Activated T-cell treated with anti-CD3 and anti-CD28 coated beads, Interleukin-2, amount 50 U/mL, for 1 hour (primary cell): Measurements from ENCODE around the gene GJB3.
"Not testable (repeated sequence)": the region's sequence is repeated elsewhere in the genome, so short reads cannot be mapped to it uniquely, and the experiment has no call there.

ENCODE experiments used
- DNase-seq: peaks from one replicate; pipeline ENCODE4 v3.0.0-alpha.2; 2020

Gene GJB3

DNA sequence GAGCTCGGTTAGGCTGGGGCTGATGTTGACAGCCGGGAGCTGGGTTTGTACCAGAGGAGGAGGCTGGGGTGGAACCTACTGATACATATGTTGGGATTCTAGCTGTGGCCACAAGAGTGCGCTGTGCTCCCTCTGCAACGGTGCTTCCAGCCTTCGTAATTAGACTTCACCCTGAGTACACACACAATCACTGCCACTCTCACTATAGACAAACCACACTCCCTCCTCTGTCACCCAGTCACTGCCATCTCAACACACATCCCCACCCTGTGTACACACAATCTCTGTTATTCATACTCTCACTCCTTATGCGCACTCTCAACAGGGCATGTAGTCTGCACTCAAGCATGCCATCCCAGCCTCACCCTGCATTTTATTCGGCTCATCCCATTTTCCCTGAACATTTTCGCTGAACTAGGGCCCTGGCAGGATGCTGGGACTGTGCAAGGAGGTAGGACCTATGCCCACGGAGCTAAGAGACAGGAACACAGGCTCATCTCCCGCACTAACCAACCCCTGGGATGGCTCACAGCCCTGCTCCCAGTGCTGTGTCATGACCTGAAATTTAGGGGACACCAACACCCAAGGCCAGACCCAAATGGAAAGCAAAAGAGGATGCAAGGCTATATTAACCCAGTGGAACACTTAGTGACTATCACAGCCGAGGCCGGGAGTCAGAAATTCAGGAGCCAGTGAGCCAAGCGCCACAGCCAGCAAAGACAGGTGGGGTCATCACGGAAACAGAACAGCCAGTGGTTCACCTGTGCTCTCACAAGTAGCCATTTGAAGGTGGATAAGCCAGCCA, 5.7 kb downstream of the GJB3 start:
- peak; percentile 60 for DNase-seq

DNA sequence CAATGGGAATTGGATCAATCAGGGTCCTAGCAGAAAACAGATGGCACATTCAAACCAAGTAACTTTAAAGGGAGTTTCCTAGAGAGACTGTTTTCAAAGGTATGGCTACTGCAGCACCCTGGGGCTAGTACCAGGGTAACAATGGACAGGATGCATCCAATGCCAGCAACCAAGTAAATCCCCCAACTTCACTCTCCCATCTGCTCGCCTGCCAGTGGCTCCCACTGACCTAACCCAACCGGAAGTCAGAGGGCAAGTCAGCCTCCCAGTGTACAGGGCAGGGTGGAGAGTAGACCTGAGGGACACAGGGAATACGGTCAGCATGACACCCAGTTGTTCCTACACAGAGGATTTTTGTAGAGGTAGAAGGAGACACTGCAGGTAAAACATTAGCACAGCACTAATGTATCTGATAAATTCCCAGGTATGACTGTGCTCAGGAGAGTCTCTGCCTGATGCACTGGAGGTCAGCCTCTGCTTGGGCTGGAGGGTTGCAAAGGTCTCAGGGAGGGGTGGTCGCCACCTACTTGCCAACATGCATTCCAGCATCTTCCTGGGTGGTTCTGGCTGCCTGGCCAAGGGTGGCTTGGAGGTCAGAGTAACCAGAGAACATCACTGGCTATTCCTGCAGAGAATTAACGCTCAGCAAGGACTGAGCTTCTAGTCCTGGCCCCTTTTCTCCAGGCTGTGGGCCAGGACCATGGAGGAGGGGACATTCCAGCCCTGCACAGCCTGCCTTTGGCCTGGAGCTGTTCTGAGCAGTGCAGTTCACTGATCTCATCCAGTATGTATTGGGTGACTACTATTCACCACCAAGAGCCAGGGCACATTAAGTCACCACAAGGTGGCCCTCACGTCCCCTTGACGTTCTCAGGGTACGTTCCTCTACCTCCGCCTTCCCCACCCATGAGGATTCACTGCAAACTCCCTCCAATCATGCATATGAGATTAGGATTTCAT, 6.7 kb downstream of the GJB3 start:
- DNase-seq = no peak

DNA sequence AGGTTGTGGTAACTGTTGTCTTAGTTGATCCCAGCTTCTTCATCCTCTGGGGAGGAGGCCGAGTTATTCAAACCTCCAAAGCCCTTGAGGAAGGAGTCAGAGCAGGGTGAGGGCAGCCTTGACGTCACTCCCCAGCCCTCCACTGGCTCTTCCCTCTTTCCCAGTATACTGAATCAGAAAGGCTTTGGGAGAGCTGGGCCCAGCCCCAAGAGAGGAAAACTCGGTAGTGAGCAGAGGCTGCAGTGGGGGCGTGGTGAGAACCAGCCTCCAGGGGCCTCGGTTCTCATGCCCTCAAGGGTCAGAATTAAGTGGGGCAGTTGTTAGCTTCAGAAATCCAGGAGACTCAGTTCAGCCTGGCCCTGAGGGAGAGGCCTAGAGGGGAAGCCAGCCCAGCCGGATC, 10.0 kb downstream of the GJB3 start:
- DNase-seq = no peak

DNA sequence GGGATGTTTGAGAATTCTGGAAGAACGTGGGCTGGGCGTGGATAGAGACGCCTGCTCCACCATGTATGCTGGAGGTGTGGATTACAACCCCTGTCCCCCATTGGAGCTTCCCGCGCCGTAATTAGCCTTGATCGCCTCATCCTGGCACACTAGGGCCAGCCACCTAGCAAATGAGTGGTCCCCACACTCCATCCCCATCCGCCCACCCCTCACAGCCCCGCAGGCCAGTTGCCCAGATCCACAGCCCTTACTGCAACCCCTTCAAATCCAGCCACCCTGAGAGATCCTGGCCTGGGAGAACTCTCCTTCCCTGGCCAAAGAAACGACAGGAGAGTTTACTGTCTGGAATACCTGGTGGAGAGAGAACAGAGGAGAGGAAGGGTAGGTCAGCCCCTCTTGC, 11.4 kb downstream of the GJB3 start:
- no peak for DNase-seq

DNA sequence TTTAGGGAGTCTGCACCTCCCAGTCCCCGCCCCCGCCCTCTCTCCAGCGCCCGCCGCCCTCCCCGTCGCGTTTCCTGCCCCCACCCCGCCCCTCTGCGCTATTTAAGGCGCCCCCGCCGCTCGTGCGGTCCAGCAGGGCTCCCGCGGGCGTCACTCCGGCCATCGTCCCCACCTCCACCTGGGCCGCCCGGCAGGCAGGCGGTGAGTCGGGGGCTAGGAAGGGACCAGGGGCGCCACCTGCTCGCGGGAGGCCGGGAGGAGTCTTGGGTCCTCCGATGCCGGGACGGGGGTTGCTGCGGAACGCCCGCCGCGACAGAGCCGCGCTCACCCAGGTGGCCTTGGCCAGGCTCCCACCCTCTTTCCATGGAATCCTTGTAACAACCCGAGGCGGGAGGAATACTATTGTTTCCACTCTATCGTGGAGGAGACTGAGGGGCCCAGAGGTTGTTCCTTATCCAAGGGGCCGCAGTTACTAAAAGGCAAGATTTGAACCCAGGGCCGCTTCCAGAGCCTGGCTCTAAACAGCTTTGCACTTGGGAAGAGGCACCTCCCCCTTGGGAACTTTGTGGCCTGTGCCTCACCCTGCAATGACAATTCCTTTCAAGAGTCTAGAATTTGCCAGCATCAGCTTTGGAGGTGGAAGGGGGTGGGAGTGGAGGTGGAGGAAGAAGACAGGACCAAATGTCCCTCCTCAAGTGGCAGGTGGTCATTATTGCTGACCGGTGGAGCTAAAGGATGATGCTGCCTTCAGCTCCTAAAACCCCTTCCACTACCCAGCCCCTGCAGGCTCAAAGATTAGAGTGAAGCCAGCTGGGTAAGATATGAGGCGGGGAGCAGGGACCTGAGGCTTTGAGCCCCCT, 12.1 kb downstream of the GJB3 start, which contains the start of gene GJA4:
TSS of gene GJA4 (plus strand) at position 132 of the 860 bp plus-strand sequence. CDS start 1,215 bp downstream, outside the sequence.
- no peak for DNase-seq

DNA sequence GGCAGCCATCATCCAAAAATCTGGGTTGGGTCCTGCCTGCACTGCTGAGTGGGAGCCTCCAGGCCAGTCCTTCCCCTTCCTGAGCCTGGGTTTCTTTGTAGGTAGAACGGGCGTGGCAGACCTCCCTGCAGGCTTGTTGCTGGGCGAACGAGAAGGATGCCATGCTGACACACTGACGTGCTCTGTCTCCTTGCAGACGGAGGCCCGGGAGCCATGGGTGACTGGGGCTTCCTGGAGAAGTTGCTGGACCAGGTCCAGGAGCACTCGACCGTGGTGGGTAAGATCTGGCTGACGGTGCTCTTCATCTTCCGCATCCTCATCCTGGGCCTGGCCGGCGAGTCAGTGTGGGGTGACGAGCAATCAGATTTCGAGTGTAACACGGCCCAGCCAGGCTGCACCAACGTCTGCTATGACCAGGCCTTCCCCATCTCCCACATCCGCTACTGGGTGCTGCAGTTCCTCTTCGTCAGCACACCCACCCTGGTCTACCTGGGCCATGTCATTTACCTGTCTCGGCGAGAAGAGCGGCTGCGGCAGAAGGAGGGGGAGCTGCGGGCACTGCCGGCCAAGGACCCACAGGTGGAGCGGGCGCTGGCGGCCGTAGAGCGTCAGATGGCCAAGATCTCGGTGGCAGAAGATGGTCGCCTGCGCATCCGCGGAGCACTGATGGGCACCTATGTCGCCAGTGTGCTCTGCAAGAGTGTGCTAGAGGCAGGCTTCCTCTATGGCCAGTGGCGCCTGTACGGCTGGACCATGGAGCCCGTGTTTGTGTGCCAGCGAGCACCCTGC, 13.2 kb downstream of the GJB3 start:
- no peak for DNase-seq

DNA sequence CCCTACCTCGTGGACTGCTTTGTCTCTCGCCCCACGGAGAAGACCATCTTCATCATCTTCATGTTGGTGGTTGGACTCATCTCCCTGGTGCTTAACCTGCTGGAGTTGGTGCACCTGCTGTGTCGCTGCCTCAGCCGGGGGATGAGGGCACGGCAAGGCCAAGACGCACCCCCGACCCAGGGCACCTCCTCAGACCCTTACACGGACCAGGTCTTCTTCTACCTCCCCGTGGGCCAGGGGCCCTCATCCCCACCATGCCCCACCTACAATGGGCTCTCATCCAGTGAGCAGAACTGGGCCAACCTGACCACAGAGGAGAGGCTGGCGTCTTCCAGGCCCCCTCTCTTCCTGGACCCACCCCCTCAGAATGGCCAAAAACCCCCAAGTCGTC, 13.8 kb downstream of the GJB3 start:
- DNase-seq = no peak

DNA sequence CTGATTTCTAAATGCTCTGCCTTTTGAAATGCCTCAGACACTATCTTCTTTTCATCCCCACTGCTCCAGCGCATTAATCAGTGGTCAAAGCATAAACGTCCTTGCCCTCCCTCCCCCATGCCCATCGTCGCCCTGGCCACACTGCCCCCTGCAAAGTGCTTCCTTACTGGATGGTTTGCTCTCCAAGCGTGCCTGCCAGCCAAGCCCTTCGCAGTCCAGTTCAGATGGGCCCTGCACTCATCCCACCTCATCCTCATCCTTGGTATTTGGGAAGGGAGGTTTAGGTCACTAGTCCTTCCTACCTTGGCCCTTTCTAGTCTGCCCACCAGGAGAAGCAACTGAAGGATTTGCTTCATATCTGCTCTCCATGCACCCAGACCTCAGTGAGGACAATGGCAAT, 14.9 kb downstream of the GJB3 start:
- DNase-seq = no peak

DNA sequence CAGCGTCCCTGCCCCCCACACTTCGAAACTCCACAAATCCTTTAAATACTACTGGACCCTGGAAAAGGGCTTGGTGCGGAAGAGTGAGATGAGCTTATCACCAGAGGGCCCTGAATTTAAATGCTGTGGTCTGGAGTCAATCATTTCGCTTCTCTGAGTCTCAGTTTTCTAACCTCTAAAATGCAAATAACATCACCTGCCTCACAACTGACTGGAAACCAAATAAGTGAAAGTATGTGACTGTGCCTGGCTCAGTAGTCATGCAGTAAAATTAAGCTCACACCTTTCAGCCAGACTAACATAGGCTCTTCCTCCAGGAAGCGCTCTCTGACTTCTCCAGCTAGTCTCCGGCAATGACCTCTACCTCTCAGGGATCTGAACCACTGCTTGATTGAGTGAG, 16.0 kb downstream of the GJB3 start:
- DNase-seq = no peak

DNA sequence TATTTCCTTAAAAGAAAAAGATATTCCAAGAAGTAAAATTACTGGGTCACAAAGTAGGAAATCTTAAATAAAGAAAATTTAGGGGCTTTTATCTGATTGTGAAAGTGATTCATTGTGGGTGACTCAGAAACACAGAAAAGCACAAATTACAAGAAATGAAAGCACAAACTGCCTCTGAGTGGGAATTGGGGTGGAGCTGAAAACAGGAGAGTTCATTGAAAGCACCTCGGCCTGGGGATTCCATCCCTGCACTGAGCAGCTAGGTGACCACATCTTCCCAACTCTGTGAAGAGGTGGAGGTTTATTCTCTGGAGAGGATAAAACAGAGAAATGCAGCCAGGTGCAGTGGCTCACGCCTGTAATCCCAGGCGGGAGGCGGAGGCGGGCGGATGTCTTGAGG, 19.2 kb downstream of the GJB3 start:
- no peak for DNase-seq

DNA sequence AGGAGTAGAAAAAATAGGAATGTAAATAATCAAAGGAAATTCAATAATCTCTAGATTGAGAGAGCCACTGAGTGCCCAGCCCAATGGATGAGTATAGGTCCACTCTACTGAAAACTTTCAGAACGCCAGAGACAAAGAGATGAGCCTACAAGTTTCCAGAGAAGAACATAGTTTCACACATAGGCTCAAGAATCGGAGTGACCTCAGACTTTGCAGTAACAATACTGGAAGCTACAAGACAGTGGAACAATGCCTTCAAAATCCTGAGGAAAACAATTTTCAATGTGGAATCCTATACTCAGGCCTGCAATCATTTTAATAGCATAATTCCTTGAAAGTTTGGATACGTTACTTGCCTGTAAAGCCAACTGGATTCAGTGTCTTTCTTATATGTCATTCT, 22.8 kb downstream of the GJB3 start:
- DNase-seq = no peak

DNA sequence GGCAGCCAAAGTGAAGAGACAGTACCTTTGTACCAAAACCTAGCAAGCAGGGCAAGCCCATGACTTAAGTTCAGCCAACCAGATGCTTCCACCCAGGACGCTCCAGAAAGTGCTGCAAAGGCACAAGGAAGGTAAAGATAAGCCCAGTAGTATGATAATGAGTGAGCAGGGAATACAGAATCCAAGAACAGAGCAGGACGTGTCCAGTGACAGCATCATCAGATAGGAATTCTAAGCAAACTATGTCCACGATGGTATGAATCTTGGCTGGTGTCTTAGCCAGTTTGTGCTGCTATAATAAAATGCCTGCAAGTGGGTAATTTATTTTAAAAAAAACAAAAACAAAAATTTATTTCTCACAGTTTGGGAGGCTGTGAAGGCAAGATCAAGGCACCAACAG, 25.4 kb downstream of the GJB3 start:
- no peak for DNase-seq

DNA sequence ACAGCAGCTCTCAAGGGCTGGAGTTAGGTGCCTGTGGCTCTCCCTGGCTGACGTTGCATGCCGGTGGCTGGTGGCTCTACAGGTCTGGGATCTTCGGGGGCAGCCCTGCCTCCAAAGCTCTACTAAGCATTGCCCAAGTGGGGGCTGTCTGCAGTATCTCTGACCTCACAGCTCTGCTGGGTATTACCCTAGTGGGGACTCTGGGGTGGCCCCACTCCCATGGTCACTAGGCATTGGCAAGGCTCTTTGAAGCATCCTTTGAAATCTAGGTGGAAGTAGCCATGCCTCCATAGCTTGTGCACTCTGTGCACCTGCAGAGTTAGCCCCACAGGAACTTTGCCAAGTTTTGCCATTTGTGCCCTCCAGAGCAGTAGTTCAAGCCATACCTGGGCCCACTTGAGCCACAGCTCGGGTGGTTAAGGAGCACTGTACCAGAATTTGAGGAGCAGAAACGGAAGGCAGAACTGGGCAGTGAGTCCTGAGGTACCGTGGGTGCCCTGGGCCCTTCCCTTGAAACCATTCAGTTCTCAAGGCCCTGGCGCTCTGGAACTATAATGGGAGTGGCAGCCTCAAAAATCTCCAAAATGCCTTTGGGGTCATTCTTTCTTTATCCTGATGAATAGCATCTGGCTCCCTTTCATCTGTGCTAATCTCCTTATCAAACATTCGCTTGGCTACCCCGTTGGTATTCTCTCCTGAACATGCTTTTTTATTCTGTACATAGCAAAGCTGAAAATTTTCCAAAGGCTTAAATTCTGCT, 27.2 kb downstream of the GJB3 start:
- DNase-seq = no peak

DNA sequence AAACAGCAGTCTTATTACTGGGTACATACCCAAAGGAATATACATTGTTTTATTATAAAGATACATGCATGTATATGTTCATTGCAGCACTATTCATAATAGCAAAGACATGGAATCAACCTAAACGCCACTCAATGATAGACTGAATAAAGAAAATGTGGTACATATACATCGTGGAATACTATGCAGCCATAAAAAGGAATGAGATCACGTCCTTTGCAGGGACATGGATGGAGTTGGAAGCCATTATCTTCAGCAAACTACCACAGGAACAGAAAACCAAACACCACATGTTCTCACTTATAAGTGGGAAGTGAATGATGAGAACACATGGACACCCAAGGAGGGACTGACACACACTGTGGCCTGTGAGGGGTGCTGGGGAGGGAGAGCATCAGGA, 29.8 kb downstream of the GJB3 start:
- DNase-seq = not testable (repeated sequence)

DNA sequence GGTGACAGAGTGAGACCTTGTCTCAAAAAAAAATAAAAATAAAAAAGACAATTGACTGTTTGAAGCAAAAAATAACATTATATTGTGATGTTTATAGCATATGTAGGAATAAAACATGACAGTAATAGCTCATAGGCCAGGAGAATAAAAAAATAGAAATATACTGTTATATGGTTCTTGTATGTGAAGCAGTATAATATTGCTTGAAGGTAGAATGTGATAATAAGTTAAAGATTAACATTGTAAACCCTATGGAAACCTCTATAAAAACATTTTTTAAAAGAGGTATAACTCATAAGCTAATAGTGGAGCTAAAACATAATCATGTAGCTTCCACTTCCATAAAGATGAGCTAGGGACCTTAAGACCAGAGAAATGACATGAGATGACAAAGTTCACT, 35.3 kb downstream of the GJB3 start:
- DNase-seq = no peak

DNA sequence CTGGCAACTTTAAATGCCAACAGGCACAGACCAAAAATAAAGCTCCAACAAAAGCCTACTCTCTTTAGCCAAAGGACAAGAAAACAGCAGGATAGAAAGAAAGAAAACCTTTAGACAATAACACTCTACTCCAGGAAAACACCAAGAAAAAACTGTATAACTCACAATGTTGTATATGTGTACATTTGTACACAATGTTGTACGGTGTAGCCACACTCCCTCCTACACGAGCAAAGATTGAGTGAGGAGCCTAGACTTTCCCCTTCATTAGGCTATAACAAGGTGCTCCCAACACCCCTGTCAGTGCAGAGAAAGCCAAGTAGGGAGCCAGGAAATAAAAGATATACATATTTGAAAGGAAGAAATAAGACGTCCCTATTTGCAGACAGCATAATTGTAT, 35.8 kb downstream of the GJB3 start:
- DNase-seq = no peak

DNA sequence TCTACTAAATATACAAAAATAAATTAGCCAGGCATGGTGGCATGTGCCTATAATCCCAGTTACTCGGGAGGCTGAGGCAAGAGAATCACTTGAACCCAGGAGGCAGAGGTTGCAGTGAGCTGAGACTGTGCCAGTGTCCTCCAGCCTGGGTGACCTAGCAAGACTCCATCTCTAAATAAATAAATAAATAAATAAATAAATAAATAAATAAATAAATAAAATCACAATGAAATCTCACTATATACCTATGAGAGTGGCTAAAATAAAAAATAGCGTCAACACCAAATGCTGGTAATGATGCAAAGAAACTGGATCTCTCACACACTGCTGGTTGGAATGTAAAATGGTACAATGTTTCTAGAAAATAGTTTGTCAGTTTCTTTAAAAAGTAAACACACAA, 37.8 kb downstream of the GJB3 start:
- DNase-seq = not testable (repeated sequence)

DNA sequence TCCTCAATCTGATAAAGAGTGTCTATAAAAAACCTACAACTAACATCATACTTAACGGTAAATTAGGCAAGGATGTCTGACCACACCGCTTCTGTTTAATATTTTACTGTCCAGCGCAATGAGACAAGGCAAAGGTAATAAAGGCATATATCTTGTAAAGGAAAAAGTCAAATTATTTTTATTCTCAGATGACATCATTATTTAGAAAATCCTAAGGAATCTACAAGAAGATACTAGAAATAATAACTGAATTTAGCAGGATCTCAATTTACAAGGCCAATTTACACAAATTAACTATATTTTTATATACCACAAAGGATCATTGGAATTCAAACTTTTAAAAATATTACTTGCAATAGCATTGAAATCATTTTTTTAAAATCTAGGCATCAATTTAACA, 41.2 kb downstream of the GJB3 start:
- DNase-seq = no peak

DNA sequence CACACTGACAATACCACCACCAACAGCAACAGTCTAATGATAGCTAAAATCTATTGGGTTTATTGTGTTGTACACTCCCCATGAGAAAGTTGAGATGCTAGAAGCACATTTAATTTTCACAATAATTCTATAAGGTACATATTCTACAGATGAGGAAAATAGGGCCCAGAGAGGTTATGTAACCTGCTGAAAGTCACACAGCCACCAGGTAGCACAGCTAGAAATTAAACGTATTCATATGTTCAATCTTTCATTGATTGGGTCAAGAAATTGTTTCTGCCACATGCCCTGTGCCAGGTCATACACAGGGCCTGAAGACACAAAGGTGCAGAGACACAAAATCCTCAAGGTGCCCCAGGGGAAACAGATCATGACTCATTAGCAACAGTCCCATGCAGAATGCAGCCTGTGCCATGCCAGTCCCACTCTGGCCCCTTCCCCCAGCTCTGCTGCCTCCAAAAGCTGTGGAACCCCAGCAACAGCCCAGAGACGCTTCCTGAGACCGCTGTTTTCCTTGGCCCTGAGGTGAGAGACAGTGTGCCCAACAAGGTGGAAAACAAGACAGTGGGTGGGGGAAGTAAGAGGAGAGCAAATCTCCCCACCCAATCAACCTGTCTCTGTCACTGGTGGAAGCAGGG, 43.9 kb downstream of the GJB3 start:
- DNase-seq = no peak

DNA sequence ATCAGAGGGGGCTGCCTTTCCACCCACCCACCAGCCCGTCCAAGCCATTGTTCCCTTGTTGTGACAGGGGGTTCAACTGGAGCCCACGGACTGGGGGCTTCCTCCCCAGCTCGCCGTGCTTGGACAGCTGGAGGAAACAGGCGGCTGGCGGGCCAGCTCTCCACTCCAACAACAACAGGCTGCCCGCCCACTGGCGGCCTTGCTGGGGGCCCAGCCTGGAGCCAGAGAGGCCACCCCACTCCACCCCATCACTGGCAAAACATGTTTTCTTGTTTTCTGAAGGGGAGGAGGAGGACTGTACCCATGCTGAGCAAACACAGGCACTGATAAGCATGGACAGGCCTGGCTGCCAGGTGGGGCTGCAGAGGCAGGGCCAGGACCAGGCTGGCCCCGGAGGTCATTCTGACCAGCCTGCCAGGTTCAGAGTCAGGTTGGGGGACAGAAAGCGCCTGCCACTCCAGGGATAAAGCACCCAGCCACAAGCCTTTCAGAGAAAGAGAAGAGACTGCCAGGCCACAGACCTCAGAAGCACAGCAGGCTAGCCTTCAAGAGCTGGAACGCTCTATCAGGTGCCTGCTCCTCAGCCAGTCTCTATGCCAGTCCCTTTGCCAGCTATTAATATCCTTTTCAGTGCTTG, 44.6 kb downstream of the GJB3 start:
- no peak for DNase-seq
